ENCODE data around the gene GNLY. TPM values are rescaled to one million over a fixed set of nuclear protein-coding genes. Genes with fewer than 3 reads are reported as not detected.

GNLY gene
- total RNA-seq, 1 donor from 2014 or later, result 3.2 TPM

- Histone ChIP-seq H3K4me3 (no peak overlapping the region), H3K36me3 (no peaks in the 10 kb centered on the region), H3K27ac (no peak overlapping the region), H3K9me3 (no peaks in the 10 kb centered on the region), H3K4me1 (peaks cover 4% of the 10 kb centered on the region), H3K27me3 (no peaks in the 10 kb centered on the region)
- DNase-seq (ENCODE audit: extremely low spot score in 2 of 2), result no peak
- no peak for TF ChIP-seq CTCF (IDR thresholded peaks at IDR 0.05)
- no peak for TF ChIP-seq POLR2AphosphoS5 (IDR thresholded peaks at IDR 0.05; ENCODE audit: insufficient read depth in 1 of 2, low read depth in 1 of 2)
- intact Hi-C loops (cut with DNase I), result no loop called here
Observed at GRCh38 chr2:85720533-85720932, 26.4 kb downstream of the GNLY start.

DNA sequence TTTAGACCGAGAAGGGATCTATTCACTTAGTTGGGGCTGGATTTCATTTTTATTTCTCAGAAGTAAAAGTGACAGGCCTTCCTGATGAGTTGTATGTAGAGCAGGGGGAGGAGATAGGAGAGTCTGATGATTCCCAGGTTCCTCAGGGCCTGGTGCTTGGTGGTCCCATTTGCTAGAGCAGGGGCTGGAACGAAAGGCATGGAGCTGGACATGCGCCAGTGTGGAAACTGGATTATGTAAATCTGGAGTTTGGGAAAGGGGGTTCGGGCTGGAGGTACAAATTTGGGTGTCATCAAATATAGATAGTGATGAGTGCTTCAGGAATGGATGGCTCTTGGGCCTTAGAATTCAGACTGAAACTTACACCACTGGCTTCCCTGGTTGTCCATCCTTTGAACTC, 27.5 kb downstream of the GNLY start:
- intact Hi-C loops (cut with DNase I), result no loop called here
- Histone ChIP-seq H3K27ac (no peak overlapping the region), H3K36me3 (no peaks in the 10 kb centered on the region), H3K4me1 (peaks cover 4% of the 10 kb centered on the region), H3K27me3 (no peaks in the 10 kb centered on the region), H3K9me3 (no peaks in the 10 kb centered on the region), H3K4me3 (no peak overlapping the region)
- no peak for DNase-seq (ENCODE audit: extremely low spot score in 2 of 2)
- no peak for TF ChIP-seq POLR2AphosphoS5 (IDR thresholded peaks at IDR 0.05; ENCODE audit: insufficient read depth in 1 of 2, low read depth in 1 of 2)
- TF ChIP-seq POLR2A (IDR thresholded peaks at IDR 0.05), result no peak
- no peak for TF ChIP-seq CTCF (IDR thresholded peaks at IDR 0.05)

- DNase-seq (ENCODE audit: extremely low spot score in 2 of 2), result no peak
- intact Hi-C loops (cut with DNase I), result no loop called here
Observed at GRCh38 chr2:85722519-85722918, 28.4 kb downstream of the GNLY start.

GRCh38 chr2:85723707-85724360, 29.7 kb downstream of the GNLY start:
- intact Hi-C loops (cut with DNase I), result no loop called here
- H3K27me3 ChIP-seq, result no peaks in the 10 kb centered on the region
- no peaks in the 10 kb centered on the region for H3K9me3 ChIP-seq
- DNase-seq (ENCODE audit: extremely low spot score in 2 of 2), result no peak
- no peak for TF ChIP-seq CTCF (IDR thresholded peaks at IDR 0.05)
- TF ChIP-seq POLR2A (IDR thresholded peaks at IDR 0.05), result no peak
- no peak for TF ChIP-seq POLR2AphosphoS5 (IDR thresholded peaks at IDR 0.05; ENCODE audit: insufficient read depth in 1 of 2, low read depth in 1 of 2)
- no peak overlapping the region for H3K4me3 ChIP-seq
- H3K4me1 ChIP-seq, result peaks cover 6% of the 10 kb centered on the region
- H3K27ac ChIP-seq, result no peak overlapping the region
- H3K36me3 ChIP-seq, result no peaks in the 10 kb centered on the region

More at GRCh38 chr2:85722519-85722918, 28.4 kb downstream of the GNLY start:
- no peak overlapping the region for H3K4me3 ChIP-seq
- H3K4me1 ChIP-seq, result peaks cover 2% of the 10 kb centered on the region
- H3K27me3 ChIP-seq, result no peaks in the 10 kb centered on the region
- TF ChIP-seq CTCF (IDR thresholded peaks at IDR 0.05), result no peak
- TF ChIP-seq POLR2AphosphoS5 (IDR thresholded peaks at IDR 0.05; ENCODE audit: insufficient read depth in 1 of 2, low read depth in 1 of 2), result no peak
- TF ChIP-seq POLR2A (IDR thresholded peaks at IDR 0.05), result no peak
- H3K9me3 ChIP-seq, result no peaks in the 10 kb centered on the region
- no peak overlapping the region for H3K27ac ChIP-seq
- H3K36me3 ChIP-seq, result no peaks in the 10 kb centered on the region

- H3K27me3 ChIP-seq, result no peaks in the 10 kb centered on the region
- TF ChIP-seq POLR2AphosphoS5 (IDR thresholded peaks at IDR 0.05; ENCODE audit: insufficient read depth in 1 of 2, low read depth in 1 of 2) (no peak), CTCF (IDR thresholded peaks at IDR 0.05) (no peak), POLR2A (IDR thresholded peaks at IDR 0.05) (no peak)
- peaks cover 12% of the 10 kb centered on the region for H3K4me1 ChIP-seq
- H3K4me3 ChIP-seq, result no peak overlapping the region
- H3K9me3 ChIP-seq, result no peaks in the 10 kb centered on the region
- no peaks in the 10 kb centered on the region for H3K36me3 ChIP-seq
- DNase-seq (ENCODE audit: extremely low spot score in 2 of 2), result no peak
- H3K27ac ChIP-seq, result no peak overlapping the region
- intact Hi-C loops (cut with DNase I), result no loop called here
Observed at GRCh38 chr2:85724731-85725181, 30.6 kb downstream of the GNLY start.

Measured in vagina (tissue), 2 donors.